GM10266 (cell line): Measurements from ENCODE around the gene RPH3AL.
"Not testable (repeated sequence)": the region's sequence is repeated elsewhere in the genome, so short reads cannot be mapped to it uniquely, and the experiment has no call there.

Experiments used
- DNase-seq: peaks from one replicate; pipeline ENCODE4 v3.0.0; 2012; ENCODE audit errors: extremely low spot score
- TF ChIP-seq, protein P1 (sequence below): IDR thresholded peaks from 2 replicates; pipeline ENCODE4 v1.5.1; 2012; ENCODE audit warnings: mild to moderate bottlenecking, low read depth; ENCODE audit not compliant: control insufficient read depth, insufficient read depth; ENCODE audit errors: missing control alignments

The RPH3AL gene

DNA sequence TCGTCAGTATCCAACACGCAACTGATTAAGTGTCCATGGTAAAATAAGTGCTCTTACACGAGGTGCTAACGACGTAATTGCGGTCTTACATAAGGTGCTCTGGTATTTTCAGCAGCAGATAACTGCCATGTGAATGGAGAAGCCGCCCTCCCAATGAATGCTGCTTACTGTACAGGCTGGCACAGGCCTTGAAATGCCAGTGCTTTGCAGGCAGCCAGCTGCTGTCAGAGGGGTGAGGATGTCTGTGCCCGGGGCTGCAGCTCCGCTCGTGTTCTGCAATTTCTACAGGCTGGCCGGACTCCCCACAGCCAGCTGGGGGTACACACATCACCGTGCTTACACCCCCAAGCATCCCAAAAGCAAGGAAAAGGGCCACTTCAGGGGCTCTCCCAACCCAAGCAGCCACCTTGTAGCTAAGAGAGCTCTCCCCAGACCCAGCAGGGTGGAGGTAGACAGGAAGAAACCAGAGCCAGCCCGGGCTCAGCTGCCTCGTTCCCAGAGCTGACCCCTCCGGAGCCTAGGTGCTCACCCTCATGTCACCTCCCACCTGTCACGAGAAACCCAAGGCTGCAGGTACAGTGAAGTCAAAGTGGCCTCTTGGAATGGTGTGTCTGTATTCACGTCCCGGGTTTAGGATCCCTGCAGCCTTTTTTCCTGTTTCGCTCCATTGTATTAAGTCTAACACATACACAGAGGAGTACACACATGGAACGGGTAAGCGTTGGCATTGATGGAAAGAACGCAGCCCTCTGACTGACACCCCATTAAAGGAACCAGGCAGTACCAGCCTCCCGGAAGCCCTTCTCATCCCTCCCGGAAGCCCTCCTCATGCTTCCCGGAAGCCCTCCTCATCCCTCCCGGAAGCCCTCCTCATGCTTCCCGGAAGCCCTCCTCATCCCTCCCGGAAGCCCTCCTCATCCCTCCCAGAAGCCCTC, 27.2 kb upstream of the RPH3AL start:
- DNase-seq = no peak
- TF ChIP-seq, protein P1, sequence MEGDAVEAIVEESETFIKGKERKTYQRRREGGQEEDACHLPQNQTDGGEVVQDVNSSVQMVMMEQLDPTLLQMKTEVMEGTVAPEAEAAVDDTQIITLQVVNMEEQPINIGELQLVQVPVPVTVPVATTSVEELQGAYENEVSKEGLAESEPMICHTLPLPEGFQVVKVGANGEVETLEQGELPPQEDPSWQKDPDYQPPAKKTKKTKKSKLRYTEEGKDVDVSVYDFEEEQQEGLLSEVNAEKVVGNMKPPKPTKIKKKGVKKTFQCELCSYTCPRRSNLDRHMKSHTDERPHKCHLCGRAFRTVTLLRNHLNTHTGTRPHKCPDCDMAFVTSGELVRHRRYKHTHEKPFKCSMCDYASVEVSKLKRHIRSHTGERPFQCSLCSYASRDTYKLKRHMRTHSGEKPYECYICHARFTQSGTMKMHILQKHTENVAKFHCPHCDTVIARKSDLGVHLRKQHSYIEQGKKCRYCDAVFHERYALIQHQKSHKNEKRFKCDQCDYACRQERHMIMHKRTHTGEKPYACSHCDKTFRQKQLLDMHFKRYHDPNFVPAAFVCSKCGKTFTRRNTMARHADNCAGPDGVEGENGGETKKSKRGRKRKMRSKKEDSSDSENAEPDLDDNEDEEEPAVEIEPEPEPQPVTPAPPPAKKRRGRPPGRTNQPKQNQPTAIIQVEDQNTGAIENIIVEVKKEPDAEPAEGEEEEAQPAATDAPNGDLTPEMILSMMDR = no peak

DNA sequence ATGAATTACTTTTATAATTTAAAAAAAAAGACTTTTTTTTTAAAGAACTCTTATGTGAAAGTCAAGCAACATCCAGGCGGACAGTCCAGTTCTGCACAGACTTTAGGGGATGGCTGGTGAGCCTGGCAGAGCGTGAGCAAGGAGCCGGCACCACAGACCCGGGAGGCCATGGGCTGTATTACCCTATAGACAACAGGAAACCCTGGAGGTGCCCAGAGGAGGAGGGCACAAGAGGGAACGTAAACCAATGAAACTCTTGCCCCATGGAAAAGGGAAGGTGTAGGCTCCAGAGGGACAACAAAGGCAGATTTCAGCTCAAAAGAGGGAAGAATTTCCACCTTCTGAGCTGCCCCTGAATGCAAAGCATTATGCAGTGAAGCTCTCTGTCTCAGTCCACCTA, 25.5 kb upstream of the RPH3AL start:
- no peak for DNase-seq
- TF ChIP-seq, protein P1 = no peak

DNA sequence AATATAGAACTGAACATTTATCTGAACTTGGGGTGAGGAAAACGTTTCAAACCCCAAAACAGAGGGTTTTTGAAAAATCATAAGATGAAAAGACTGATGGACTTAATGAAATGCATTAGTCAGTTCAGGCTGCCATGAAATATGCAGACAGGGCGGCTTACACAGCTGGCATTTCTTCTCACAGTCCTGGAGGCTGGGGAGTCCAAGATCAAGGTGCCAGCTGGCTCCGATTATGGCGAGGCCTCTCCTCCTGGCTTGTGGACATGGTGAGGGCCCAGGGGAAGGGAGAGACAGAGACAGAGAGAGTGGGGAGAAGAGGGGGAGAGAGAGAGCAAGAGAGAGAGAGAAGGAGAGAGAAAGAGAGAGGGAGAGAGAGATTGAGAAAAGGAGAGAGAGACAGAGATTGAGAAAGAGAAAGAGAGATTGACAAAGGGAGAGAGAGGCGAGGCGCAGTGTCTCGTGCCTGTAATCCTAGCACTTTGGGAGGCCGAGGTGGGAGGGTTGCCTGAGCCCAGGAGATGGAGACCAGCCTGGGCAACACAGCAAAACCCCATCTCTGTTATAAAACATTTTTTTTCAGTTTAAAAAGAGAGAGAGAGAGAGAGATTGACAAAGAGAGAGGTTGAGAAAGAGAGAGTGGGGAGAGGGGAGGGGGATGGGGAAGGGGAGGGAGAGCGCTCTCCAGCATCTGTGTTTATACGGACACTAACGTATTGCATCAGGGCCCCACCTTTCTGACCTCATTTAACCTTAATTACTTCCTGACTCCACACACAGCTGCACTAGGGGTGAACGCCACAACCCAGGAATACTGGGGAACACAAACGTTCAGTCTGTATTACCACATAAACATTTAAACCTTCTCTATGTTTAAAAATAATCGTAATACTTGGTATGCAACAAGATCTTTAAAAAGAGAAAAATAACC, 24.6 kb upstream of the RPH3AL start:
- DNase-seq = no peak
- TF ChIP-seq, protein P1 = no peak

DNA sequence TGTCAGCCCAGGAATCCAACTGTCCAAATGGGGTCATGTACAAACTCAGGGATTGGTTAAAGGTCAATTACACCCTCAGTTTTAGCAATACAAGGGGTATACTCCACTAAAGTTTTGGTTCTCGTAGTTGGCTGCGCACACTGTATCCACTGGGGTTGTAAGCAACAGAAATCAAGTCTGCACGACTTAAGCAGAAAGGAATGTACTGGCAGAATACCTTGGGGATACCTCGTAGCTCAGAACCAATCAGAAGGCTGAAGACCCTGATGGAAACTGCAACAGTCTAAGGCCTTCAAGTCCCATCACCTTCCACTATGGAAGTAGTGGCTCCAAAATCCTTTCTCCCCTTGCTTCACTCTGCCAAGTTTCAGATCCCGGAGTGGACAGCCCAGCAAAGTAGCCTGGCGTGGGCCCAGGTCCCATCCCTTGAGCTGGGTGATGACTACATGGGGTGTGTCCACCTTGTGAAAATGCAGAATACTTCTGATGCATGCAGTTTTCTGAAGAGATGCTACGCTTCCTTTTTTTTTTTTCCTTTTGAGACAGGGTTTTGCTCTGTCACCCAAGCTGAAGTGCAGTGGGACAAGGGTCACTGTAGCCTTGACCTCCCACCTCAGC, 21.1 kb upstream of the RPH3AL start:
- TF ChIP-seq, protein P1 = no peak
- no peak for DNase-seq

DNA sequence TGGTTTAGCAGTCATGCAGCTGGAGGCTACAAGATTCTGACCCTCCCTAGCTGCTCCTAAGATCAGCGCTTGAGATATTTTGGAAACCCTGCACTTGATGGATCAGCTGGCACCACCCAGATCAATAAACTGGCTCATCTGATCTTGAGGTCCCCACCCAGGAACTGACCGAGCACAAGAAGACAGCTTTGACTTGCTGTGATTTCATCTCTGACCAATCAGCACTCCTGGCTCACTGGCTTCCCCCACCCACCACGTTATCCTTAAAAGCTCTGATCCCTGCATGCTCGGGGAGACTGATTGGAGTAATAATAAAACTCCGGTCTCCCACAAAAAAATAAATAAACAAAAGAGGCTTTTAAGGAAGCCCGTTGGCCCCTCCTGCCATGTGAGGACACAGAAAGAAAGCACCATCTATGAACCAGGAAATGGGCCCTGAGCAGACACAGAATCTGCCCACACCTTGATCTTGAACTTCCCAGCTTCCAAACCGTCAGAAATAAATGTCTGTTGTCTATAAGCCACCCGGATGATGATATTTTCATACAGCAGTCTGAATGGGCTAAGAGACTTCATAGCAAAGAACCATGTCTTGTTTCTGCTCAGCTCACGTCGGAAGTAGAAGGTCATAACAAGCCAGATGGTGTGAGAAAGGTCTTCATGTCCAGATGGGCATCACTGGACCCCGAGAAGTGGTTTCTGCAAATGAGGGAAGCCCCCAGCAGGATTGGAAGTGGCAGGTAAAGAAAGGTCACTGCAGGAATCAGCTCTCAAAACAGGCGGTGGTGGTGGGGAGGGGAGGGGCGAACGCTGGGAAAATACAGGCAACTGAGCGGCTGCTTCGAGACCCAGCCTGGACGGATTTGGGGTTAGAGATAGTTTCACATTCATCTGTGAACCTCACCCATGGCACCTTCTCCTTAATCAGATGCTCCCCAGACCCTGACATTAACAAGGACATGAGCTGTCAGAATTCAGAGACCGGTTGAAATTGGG, 19.8 kb upstream of the RPH3AL start:
- no peak for DNase-seq
- TF ChIP-seq, protein P1 = no peak

DNA sequence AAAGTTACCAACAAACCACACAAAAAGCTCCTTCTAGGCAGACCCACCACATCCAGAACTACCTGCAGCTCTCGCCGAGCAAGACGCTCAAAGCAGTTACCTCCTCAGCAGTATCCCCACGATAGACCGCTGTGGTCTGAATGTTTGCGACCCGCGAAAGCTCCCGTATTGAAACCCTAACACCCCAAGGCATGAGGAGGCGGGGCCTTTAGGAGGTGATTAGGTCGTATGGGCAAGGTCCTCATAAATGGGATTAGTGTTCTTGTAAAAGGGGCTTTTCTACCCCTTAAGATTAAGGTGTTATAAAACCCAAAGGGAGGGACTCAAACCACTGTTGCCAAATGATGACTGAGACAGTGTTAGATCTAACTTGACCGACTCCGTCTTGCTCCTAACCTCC, 19.0 kb upstream of the RPH3AL start:
- TF ChIP-seq, protein P1 = no peak
- no peak for DNase-seq

DNA sequence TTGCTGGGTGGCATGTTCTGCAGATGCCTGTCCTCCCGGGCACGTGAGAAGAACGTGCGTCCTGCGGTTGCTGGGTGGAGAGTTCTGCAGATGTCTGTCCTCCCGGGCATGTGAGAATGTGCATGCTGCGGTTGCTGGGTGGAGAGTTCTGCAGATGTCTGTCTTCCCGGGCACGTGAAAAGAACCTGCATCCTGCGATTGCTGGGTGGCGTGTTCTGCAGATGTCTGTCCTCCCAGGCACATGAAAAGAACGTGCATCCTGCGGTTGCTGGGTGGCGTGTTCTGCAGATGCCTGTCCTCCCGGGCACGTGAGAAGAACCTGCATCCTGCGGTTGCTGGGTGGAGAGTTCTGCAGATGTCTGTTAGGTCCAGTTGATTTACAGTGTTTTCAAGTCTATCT, 15.0 kb upstream of the RPH3AL start:
- DNase-seq = not testable (repeated sequence)

DNA sequence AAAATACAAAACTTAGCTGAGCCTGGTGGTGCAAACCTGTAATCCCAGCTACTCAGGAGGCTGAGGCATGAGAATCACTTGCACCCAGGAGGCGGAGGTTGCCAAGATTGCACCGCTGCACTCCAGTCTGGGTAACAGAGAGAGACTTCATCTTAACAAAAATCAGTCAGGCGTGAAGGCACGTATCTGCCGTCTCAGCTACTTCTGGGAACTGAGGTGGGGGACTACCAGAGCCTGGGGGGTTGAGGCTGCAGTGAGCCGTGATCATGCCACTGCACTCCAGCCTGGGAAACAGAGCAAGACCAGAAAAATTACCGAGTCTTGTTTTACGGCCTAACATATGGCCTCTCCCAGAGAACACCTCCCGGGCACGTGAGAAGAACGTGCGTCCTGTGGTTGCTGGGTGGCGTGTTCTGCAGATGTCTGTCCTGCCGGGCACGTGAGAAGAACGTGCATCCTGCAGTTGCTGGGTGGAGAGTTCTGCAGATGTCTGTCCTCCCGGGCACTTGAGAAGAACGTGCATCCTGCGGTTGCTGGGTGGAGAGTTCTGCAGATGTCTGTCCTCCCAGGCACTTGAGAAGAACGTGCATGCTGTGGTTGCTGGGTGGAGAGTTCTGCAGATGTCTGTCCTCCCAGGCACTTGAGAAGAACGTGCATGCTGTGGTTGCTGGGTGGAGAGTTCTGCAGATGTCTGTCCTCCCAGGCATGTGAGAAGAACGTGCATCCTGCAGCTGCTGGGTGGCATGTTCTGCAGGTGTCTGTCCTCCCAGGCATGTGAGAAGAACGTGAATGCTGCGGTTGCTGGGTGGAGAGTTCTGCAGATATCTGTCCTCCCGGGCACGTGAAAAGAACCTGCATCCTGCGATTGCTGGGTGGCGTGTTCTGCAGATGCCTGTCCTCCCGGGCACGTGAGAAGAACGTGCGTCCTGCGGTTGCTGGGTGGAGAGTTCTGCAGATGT, 14.3 kb upstream of the RPH3AL start:
- not testable (repeated sequence) for DNase-seq
